ENCODE measurements around the gene HEBP2.
A peak's percentile ranks its signal among the peaks of the same experiment; 100 is the strongest.

HEBP2 gene

DNA sequence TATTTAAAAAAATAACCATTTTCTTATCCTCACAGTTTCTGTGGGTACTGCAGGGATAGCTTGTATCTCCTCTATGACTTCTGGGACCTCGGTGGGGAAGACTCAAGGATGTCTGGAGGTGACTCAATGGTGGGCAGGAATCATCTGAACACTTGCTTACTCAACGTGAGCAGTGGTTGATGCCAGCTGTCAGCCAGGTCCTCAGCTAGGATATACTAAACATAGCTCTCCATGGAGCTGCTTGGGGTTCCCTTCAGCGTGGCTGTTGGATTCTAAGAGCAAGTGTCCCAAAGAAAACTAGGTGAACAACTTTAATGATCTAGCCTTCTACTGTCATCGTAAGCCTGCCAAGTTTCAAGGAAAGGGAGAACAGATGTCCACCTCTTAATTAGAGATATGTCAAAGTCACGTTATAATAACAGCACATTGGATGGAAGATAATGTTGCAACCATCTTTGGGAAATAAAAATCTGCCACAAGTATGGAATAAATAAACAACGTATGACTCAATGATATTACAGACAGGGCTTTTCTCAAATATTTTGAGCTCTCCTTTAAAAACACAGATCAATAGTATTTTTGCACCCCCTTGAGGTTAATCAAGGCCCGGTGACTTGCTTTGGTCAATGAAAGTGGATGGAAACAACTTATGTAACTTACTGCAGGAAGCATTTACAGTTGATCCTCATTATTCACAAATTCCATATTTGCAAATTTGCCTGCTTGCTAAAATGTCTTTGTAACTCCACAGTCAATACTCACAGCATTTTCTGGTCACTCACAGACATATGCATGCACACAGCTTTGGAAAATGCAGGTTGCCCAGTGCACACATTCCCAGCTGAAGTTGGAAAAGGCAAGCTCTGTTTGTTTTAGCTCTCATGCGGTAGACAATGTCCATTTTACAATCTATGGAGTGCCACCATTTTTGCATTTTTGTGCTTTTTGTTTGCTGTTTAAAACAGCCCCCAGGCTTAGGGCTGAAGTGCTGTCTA lies 6.6 kb upstream of the HEBP2 start:
- no peak for DNase-seq (ENCODE audit: low spot score)

- DNase-seq (ENCODE audit: low spot score): no peak
Measured at GRCh38 chr6:138400326-138400725, 3.7 kb upstream of the HEBP2 start.

GRCh38 chr6:138401960-138402837 lies 1.8 kb upstream of the HEBP2 start:
- DNase-seq (ENCODE audit: low spot score): no peak

- DNase-seq (ENCODE audit: low spot score): no peak
Measured at GRCh38 chr6:138402838-138403187, 1.2 kb upstream of the HEBP2 start.

GRCh38 chr6:138403324-138403800 lies 661 bp upstream of the HEBP2 start:
- peak; percentile 50 for DNase-seq (ENCODE audit: low spot score)

- no peak for DNase-seq (ENCODE audit: low spot score)
Measured at GRCh38 chr6:138404666-138405337, 779 bp downstream of the HEBP2 start.

DNA sequence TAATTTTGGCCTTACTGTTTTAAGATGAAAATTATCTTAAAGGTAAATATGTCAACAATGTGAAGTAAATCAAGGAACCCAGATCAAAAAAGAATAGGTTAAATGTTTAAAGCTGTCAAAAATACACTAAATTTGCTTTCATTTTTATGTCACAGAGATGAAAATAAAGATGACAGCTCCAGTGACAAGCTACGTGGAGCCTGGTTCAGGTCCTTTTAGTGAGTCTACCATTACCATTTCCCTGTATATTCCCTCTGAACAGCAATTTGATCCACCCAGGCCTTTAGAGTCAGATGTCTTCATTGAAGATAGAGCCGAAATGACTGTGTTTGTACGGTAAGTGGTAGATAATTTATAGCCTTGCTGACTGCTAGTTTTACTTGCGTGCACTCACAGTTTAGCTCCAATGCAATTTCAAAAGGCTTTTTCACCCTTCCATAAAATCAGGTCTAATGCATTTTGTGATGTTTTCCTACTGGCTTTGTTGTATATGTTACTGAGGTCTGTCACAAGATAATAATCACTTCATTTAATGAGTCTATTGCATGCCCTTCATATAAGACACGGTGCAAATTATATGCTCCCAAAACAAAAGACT lies 1.9 kb downstream of the HEBP2 start:
- DNase-seq (ENCODE audit: low spot score): peak; percentile 43

DNA sequence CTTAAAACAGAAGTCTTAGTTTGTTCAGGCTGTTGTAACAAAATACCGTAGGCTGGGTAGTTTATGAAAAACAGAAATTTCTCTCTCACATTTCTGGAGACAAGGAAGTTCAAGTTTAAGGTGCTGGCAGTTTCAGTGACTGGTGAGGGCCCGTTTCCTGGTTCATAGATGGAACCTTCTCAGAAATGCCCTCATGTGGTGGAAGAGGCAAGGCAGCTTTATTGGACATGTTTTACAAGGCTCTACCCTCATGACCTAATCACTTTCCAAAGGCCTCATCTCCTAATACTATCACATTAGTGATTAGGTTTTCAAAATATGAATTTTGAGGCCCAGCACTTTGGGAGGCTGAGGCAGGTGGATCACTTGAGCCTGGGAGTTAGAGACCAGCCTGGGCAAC lies 2.4 kb downstream of the HEBP2 start:
- DNase-seq (ENCODE audit: low spot score): no peak

DNA sequence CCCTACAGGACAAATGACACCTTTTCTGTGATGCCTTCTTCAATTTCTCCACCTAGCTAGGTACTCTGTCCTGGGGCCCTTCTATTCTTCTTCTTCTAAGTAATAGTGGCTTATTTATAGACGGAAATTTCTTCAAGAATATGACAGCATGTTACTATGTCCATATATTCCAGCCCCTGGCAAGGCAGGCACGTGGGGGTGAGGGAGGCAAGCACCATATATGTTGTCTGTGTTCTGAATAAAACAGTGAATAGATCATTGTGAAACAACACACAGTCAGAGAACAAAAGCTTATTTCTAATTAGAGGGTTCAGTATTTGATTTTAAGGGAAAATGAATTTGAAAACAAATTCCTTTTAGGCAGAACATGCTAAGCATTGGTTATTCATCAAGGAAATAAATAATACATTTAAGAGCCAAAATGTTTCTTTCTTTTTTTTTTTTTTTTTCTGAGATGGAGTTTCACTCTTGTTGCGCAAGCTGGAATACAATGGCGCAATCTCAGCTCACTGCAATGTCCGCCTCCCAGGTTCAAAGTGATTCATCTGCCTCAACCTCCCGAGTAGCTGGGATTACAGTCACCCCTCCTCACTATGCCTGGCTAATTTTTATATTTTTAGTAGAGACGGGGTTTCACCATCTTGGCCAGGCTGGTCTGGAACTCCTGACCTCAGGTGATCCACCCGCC lies 6.2 kb downstream of the HEBP2 start:
- no peak for DNase-seq (ENCODE audit: low spot score)

GRCh38 chr6:138410972-138411880 lies 7.2 kb downstream of the HEBP2 start:
- DNase-seq (ENCODE audit: low spot score): no peak

- no peak for DNase-seq (ENCODE audit: low spot score)
Measured at GRCh38 chr6:138415125-138415524, 11.1 kb downstream of the HEBP2 start.

DNA sequence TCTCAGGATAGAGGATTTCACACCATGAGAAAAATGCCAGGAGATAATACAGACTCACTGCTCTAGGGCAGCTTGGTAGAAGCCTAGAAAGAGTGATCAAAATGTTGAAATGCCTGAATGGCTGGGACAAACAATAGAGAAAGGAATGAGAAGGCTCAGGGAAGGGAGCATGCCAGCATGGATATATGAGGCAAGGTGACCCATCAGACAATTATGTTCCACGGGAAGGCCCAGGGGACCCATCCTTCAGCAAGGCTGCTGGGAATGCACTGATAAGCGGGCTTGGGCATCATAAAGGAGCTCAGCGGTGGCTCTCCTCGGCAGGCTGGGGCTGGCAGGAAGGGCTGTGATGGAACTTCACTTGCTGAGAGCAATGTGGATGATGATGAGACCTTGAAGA lies 12.2 kb downstream of the HEBP2 start:
- DNase-seq (ENCODE audit: low spot score): no peak

GRCh38 chr6:138417493-138418117 lies 13.6 kb downstream of the HEBP2 start:
- no peak for DNase-seq (ENCODE audit: low spot score)

DNA sequence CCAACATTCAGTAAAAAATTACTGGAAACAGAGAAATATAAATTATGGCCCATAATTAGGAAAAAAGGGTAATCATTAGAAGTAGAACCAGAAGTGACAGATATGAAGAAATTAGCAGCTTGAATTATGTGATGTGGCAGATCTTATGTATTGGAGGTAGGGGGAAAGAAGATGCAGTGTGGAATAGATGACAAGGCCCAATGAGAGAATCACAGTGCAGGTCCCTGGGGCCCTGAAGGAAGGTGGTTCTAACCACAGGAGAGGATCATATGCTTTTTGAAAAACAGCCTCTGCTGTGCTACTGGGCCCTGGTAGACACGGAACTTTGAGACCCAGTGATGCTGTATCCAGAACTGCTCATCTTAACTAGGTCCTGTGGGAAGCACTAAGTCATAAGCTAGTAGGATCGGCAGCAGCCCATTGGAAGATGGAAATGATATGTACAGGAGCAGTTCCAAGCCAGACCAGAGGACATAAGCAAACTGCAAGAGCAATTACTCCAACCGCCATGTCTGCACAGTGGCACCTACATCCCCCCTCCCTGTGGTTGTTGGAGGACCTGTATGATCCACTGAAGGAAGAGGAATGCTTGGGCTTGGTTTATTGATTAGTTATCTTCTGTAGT lies 14.2 kb downstream of the HEBP2 start:
- DNase-seq (ENCODE audit: low spot score): no peak

GRCh38 chr6:138419766-138420165 lies 15.7 kb downstream of the HEBP2 start:
- no peak for DNase-seq (ENCODE audit: low spot score)

DNA sequence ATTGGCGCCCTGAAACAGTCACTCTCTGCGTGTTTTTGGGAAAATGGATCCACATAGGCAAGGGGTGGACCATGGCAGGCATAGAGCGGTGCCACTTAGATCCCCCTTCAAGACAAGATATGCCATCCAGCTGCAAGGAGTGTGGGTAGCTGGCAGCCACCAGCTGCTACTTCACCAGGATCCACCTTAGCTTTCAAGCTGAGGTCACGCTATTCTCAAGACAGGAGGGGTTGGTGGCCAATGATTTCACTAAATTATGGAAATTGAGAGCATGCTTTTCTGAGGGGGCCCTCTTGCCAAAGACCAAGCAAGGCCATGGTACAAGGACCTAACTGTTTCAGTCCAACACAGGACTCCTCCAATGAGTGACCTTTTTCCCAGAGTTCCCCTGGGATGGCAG lies 16.3 kb downstream of the HEBP2 start:
- DNase-seq (ENCODE audit: low spot score): no peak

DNA sequence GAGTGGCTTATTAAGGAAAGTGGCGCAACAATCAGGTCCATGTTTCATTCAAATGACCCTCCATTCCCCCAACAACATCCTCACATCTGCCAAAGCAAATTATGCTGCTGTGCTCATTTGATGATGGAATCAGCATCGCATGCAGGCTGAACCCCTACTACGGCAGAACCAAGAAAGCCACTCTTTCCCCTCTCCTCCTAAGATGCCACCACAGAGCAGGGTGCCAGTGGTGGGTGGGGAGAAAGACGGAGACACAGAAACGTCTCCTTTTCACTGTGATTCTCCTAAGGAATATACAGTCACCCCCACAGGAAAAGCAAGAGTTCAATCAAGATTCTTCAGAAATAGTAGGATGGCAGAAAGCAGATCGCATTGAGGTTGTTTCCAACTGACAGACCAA lies 17.1 kb downstream of the HEBP2 start:
- no peak for DNase-seq (ENCODE audit: low spot score)

- DNase-seq (ENCODE audit: low spot score): no peak
Measured at GRCh38 chr6:138421608-138422007, 17.6 kb downstream of the HEBP2 start.

- DNase-seq (ENCODE audit: low spot score): no peak
Measured at GRCh38 chr6:138422861-138423260, 18.8 kb downstream of the HEBP2 start.
